HG02884 (cell line): Measurements from ENCODE around the gene PDXDC1.
"Not testable (repeated sequence)": the region's sequence is repeated elsewhere in the genome, so short reads cannot be mapped to it uniquely, and the experiment has no call there.

Source experiments
- ATAC-seq: cut with Tn5 transposase; IDR thresholded peaks from one replicate; pipeline ENCODE4 v1.9.1; 2021; ENCODE audit warnings: mild to moderate bottlenecking, moderate library complexity; ENCODE audit not compliant: unreplicated experiment

The PDXDC1 gene

GRCh38 chr16:15130256-15130932, 155.6 kb downstream of the PDXDC1 start:
- ATAC-seq: not testable (repeated sequence)

- ATAC-seq: not testable (repeated sequence)
Observed at GRCh38 chr16:15130943-15131700, 156.3 kb downstream of the PDXDC1 start.

GRCh38 chr16:15132719-15133428, 158.0 kb downstream of the PDXDC1 start:
- not testable (repeated sequence) for ATAC-seq

- not testable (repeated sequence) for ATAC-seq
Observed at GRCh38 chr16:15133554-15133953, 158.7 kb downstream of the PDXDC1 start.

GRCh38 chr16:15134752-15135482, 160.1 kb downstream of the PDXDC1 start:
- not testable (repeated sequence) for ATAC-seq

GRCh38 chr16:15135483-15136360, 160.9 kb downstream of the PDXDC1 start:
- not testable (repeated sequence) for ATAC-seq

- ATAC-seq: not testable (repeated sequence)
Observed at GRCh38 chr16:15137514-15137913, 162.7 kb downstream of the PDXDC1 start.

GRCh38 chr16:15140444-15141365, 165.9 kb downstream of the PDXDC1 start:
- ATAC-seq: not testable (repeated sequence)

- ATAC-seq: no peak
Observed at GRCh38 chr16:15141586-15141985, 166.8 kb downstream of the PDXDC1 start.

GRCh38 chr16:15142107-15142890, 167.5 kb downstream of the PDXDC1 start:
- ATAC-seq: not testable (repeated sequence)

GRCh38 chr16:15142891-15143600, 168.2 kb downstream of the PDXDC1 start:
- ATAC-seq: not testable (repeated sequence)

- not testable (repeated sequence) for ATAC-seq
Observed at GRCh38 chr16:15143601-15144091, 168.8 kb downstream of the PDXDC1 start.

GRCh38 chr16:15144092-15144631, 169.3 kb downstream of the PDXDC1 start:
- not testable (repeated sequence) for ATAC-seq

- ATAC-seq: not testable (repeated sequence)
Observed at GRCh38 chr16:15144781-15145417, 170.1 kb downstream of the PDXDC1 start.

GRCh38 chr16:15145418-15146263, 170.8 kb downstream of the PDXDC1 start:
- ATAC-seq: not testable (repeated sequence)
